Measurements from ENCODE around the gene NLRP1.

DNA sequence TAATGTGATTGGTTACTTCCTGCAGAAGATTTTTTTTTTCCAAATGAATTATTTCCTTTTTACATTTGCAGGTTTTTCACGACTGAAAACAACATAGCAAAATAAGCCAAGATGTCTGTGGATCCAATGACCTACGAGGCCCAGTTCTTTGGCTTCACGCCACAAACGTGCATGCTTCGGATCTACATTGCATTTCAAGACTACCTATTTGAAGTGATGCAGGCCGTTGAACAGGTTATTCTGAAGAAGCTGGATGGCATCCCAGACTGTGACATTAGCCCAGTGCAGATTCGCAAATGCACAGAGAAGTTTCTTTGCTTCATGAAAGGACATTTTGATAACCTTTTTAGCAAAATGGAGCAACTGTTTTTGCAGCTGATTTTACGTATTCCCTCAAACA lies 95.6 kb downstream of the NLRP1 start:
- TF ChIP-seq, protein P1, sequence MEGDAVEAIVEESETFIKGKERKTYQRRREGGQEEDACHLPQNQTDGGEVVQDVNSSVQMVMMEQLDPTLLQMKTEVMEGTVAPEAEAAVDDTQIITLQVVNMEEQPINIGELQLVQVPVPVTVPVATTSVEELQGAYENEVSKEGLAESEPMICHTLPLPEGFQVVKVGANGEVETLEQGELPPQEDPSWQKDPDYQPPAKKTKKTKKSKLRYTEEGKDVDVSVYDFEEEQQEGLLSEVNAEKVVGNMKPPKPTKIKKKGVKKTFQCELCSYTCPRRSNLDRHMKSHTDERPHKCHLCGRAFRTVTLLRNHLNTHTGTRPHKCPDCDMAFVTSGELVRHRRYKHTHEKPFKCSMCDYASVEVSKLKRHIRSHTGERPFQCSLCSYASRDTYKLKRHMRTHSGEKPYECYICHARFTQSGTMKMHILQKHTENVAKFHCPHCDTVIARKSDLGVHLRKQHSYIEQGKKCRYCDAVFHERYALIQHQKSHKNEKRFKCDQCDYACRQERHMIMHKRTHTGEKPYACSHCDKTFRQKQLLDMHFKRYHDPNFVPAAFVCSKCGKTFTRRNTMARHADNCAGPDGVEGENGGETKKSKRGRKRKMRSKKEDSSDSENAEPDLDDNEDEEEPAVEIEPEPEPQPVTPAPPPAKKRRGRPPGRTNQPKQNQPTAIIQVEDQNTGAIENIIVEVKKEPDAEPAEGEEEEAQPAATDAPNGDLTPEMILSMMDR (IDR thresholded peaks at IDR 0.05): no peak
- TF ChIP-seq POLR2A (IDR thresholded peaks at IDR 0.05): no peak

Measured in uterus (tissue), 2 donors.